Activated CD4-positive, alpha-beta T cell treated with anti-CD3 and anti-CD28 coated beads, Interleukin-2, amount 50 U/mL, for 24 hours (primary cell): ENCODE results near the gene SLC25A10.
"Not testable (repeated sequence)": the region's sequence is repeated elsewhere in the genome, so short reads cannot be mapped to it uniquely, and the experiment has no call there.

ENCODE experiments used
- DNase-seq, 2 donors: peaks; one replicate each; pipeline ENCODE4 v3.0.0-alpha.2; 2020; ENCODE audit warnings: low read depth in 1 of 2, low spot score in 1 of 2

Gene SLC25A10

DNA sequence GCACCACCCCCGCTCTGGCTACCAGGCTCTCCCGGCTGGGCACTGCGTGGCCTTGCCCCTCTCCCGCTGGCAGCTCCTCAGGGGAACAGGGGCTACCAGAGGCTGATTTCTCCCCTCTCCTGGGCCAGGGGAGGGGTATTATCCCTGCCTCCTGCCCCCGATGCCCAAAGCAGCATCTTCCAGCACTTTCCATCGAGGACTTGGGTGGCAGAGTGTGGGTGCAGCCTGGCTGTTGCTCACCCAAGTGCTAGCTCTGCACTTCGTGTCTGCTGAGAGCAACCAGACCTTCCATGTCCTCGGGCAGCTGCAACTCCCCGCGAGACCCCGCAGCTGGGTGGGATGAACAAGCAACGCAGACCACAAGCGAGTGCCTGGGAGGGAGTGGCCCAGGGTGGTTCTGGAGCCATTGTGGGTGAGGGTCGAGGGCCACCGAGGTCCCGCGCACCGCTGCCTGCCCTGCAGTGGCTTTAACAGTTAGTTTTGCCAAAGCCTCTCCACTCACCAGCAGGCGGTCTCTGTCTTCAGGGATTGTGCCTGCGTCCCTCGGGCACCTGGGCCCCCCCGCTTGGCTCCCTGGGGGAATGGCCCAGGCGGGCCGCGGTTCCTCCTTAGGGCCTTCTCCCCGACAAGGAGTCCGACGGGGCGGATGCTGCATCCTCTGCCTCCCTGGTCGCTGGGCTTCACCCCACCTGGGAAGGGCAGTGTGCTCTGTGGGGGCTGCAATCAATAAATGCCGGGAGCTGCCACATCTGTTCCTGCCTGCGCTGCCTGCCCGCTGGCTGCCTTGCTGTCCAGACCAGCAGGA is 8.4 kb downstream of the SLC25A10 start:
- no peak for DNase-seq

GRCh38 chr17:81722184-81723120 is 10.4 kb downstream of the SLC25A10 start:
- no peak for DNase-seq

DNA sequence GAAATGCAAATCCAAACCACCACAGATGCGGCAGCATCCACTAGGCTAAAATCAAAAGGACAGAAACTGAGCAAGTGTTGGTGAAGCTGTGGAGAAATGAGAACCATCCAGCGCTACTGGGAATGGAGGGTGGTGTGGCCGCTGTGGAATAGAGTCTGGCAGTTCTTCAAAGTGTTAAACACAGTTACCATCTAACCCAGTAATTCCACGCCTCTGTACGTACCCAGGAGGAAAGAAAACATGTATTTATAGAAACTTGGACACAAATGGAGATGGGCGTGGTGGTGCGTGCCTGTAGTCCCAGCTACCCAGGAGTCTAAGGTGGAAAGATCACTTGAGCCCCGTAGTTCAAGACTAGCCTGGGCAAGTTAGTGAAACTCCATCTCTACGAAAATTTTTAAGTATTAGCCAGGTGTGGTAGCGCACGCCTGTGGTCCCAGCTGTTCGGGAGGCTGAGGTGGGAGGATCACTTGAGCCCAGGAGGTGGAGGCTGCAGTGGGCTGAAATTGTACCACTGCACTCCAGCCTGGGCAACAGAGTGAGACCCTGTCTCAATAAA is 11.6 kb downstream of the SLC25A10 start:
- no peak for DNase-seq

GRCh38 chr17:81725439-81725838 is 13.4 kb downstream of the SLC25A10 start:
- DNase-seq = no peak

DNA sequence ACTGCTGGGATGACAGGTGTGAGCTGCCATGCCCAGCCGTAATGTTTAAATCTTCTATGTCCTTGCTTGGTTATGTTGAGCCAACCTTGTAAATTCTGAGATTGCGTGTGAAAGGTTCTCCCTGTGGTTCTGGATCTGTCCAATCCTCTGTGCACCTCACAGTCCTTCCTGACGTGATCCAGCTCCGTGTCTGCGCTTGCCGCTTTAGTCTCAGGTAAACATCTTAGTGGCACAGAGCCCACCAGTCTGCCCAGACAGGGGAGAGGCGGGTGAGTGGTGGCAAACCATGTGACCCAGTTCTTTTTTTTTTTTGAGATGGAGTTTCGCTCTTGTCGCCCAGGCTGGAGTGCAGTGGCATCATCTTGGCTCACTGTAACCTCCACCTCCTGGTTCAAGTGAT is 13.9 kb downstream of the SLC25A10 start:
- DNase-seq = no peak

DNA sequence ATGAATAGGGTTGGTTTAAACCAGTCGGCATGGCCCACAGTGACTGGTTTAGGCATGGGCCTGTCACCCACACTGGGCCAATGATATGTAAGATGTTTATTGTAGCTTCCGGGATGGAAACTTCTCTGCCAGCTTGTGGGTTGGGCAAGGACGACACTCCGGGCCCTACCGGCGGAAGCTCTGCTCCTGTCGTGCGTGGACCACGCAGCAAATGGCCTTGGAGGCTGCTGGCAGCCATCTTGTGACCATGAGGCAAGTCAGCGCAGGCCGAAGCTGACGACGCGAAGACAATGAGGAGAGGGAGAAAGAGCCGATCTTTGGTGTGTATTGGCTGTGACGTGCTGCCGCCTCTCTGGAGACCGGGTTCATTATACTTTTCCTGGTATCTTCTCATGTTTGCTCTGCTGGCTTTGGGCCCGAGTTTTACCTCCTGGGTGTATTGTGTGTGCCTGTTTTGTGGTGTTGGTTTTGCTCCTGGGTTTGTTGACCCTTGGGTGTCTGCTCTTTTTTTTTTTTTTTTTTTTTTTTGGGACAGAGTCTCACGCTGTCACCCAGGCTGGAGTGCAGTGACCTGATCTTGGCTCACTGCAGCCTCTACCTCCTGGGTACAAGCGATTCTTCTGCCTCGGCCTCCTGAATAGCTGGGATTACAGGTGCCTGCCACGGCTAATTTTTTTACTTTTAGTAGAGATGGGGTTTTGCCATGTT is 15.4 kb downstream of the SLC25A10 start:
- DNase-seq = no peak

DNA sequence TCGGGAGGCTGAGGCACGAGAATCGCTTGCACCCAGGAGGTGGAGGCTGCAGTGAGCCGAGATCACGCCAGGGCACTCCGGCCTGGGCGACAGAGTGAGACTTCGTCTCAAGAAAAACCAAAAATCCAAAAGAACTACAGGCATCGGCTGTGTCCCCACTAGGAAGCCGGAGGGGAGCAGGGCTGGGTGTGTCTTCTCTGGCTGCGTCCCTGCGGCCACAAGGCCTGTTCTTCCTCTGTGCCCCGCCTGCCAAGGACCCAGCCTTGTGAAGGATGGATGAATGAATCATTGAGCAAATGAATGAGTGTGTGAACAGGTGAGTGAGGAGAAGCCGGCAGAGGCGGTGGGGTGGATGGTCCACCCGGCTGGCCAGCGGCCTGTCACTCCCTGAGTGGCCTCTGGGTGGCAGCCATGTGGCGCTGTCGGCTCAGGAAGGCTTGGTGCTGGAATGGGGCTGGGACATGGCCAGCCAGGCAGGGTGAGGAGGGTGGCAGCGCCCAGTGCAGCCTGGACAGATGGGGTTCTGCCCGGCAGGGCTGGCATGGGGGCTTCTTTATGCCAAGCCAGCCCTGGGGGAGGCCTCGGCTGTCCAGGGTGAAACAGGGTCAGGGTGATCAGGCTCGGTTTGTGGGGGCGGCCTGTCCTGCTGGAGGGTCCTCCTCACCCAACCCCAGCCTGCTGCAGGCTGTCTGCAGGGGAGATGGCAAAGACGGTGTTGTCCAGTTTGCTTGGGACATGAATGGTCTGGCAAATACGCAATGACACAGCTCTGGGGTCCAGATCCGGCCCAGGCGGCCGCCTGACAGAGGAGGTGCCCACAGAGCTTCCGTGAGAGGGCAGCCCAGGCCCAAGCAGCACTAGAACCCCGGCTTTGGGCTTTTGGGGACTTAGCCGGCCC is 21.7 kb downstream of the SLC25A10 start:
- peak; percentile 41 to 58 for DNase-seq

GRCh38 chr17:81734405-81735263 is 22.6 kb downstream of the SLC25A10 start:
- DNase-seq = no peak

DNA sequence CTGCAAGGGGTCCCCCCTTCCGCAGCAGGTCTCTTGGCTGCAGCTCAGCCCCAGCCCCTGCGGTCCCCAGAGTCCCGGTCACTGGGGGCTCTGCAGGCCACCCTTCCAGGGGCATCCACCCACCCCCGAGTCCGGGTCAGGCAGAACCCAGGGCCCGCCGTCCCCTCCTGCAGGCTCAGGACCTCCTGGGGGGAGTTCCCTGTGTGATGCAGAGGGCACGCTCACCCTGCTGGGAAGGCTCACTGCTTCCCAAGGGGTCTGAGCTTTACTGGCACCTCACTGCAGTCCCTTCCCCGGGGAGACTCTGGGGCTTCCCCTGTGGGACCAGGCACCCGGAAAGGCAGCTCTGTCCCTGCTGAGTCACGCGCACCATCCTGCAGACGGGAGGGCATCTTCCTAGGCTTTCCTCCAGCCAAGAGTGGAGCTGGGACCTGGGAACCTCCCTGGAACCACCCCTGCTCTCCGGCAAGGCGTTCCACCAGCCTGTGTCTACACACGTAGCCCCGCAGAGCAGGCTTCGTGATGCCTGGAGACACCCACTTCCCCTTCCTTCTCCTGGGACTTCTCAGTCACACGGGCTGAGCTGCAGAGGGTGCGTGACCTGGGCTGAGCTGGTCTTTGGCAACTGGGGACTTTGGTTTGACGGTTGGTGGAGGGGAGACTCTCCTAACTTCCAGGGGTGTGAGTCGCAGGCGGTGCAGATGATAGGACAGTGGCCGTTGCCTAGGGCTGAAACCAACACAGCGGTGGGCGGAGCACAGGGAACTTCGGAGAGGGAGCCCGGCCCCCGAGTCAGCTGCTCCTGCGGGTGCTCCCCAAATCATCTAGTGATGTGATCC is 23.4 kb downstream of the SLC25A10 start:
- no peak for DNase-seq

DNA sequence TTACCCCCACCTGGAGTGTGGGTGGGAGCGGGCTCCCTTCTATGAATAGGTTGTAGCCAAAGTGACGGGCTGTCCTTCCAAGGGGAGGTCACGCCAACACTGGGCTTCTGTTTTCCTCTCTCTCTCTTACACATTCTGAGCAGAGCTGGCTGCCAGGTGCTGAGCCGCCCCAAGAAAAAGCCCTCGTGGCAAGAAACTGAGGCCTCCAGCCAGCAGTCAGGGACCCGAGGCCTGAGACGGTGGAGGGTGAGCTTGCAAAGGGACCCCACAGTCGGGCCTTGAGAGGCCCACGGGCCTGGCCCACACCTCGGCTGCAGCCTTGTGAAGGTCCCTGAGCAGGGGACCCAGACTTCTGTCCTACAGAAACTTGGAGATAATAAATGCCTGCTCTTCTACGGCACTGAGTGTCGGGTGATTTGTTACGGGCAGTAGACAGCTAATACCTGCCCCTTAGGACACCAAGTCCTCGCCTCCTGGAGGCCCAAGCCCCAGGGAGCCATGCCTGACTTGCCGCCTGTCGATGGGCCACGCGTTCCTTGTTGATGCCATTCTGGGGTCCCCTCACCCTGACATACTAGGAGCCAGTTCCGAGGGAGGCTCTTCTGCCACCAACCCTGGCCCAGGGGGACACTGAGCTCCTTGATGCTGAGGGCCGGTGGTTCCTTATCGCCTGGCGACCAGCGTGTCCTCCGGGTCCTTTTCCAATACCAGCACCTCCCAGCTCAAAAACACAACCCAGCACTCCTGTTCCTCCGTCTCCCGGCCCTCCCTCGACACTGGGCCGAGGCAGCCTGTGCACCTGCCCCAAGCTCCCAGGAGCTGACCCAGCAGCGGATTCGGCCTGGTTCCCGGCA is 26.1 kb downstream of the SLC25A10 start:
- no peak for DNase-seq

DNA sequence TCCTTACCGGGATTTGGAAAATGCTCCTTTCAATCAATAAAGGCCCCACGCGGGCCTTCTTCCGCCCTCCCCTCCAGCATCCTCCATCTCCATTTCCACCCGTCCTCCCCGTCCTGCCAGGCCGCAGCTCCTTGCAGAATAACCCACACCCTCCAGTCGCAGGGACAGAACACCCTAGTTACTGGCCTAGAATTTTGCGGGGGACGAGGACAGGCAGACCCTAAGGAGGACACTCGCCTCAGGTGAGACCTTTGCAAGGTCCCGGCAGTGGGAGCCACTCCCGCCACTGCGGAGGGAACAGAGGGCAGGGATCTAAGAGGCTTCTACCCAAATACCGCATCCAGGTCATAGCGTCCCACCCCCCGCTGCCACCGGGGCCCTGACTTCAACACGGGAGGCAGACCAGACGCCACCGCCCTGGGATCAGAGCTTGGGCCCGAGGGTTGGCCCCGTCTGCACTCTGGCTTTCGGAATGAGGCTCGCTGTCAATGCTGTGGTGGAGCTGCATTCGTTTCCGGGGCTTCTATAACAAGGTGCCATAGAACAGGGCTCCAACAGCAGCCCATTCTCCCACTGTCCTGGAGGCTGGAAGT is 26.8 kb downstream of the SLC25A10 start:
- DNase-seq = no peak

DNA sequence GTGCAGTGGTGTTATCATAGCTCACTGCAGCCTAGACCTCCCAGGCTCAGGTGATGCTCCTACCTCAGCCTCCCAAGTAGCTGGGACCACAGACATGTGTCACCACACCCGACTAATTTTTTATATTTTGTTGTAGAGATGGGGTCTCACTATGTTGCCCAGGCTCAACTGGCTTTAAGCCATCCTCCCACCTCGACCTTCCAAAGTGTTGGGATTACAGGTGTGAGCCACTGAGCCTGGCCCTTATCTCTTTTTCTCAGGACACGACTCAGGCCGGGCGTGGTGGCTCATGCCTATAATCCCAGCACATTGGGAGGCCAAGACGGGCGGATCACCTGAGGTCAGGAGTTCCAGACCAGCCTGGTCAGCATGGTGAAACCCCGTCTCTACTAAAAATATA is 27.5 kb downstream of the SLC25A10 start:
- not testable (repeated sequence) for DNase-seq

DNA sequence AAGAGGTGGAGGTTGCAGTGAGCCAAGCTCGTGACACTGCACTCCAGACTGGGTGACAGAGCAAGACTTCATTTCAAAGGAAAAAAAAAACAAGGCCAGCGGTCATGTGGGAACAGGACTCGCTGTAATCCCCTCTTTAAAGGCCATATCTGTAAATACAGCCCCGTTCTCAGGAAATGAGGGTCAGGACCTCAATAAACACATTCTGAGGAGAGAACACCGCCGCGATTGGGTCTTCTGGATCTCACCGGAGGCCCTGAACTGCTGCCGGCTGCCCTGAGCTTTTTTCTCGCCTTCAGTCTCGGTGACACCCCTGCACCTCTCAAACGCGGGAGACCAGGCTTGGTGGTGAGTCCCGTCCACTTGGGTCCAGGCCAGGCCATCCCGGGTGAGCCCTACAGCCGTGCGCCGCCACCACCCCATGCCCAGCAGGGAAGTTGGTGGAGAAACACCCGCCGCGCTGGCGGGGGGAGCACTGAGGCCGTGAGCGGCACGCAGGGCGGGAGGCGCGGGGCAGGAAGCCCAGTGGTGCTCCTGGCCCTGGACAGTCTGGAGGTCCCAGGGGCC is 28.4 kb downstream of the SLC25A10 start:
- DNase-seq = no peak

DNA sequence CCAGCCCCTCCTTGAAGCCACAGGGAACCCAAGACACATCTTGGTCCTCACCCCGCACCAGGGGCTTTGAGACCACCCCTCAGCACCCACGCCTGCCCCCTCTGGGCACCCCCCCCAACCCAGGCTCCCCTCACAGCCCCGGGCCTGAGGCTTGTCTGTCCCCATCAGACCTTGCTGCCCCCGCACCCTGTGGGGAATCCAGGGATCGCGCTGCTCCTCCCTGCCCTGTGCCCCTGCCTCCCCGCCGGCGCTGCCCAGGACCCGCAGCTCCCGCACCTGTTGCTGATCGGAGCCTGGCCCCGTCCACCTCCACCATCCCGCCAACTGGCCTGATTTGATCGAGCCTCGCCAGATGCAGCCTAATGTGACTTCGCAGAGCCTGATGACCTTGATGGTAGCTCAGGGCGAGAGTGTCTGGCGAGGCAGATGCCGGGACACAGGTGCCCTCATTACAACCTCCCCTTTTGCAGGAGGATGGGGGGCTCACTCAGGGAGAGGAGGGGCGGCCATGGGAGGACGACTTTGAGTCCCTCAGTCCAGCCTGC is 29.0 kb downstream of the SLC25A10 start:
- no peak for DNase-seq

- no peak for DNase-seq
Measured at GRCh38 chr17:81741594-81742452, 29.7 kb downstream of the SLC25A10 start.
